COLO668 (cell line): Measurements from ENCODE around the gene LENG9.

Experiments
- DNase-seq: peaks from one replicate; lab custom pipeline; 2025; ENCODE audit not compliant: unreplicated experiment; lab: John Stamatoyannopoulos, UW

The LENG9 gene

GRCh38 chr19:54422136-54422535 is 41.4 kb downstream of the LENG9 start:
- DNase-seq, result no peak

- no peak for DNase-seq
These were observed 42.1 kb downstream of the LENG9 start for GRCh38 chr19:54421521-54421920.

GRCh38 chr19:54421169-54421516 is 42.4 kb downstream of the LENG9 start:
- no peak for DNase-seq

DNA sequence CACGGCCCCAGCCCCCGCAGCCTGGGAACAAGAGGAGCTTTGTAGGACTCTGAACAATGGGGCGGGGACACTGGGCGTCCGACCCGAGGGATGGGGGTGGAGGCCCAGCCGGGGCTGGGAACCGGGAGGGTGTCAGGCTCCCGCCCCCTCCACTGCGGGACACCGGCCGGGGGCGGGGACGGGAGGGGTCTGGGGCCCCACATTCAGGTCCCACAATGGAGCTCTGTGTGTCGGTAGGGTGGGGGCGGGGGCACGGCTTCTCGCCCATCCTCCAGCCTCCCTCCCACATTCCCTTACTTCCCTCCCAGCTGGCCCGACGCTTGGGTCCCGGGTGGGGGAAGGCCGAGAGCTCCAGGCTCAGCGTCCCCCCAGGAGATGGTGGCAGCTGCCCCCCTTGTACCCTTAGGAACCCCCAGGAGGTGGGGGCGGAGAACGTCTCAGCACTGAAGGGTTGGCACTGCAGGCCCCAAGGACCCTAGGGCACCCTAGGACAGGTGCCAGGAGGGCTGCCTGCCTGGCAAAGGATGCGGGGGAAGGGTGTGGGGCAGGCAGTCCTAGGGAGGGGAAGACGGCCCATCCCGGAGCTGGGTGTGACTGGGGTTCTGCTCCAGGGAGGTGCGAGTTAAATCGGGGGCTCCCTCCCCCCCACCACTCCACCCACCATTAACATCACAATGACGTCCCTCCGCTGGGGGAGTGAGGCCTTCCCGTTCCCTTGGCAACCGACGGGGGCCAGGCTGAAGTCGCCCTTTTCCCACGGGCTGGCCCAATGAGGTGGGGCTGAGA is 43.0 kb downstream of the LENG9 start:
- no peak for DNase-seq

DNA sequence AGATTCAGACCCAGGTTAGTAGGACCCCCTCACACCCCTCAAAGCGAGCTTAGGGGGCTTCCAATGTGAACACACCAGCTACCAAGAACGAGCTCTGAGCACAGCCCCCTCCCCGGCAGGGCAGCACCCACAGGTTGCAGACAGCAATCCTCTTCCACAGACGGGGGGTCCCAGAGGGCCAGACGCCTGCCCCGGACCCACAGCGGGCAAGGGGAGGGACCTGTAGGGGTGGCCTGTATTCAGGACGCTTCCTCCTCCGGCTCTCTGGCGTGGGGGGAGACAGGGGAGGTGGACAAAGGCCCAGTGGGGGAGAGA is 43.6 kb downstream of the LENG9 start:
- no peak for DNase-seq

GRCh38 chr19:54418930-54419800 is 44.4 kb downstream of the LENG9 start:
- DNase-seq, result no peak

GRCh38 chr19:54418030-54418929 is 45.3 kb downstream of the LENG9 start:
- DNase-seq, result no peak

DNA sequence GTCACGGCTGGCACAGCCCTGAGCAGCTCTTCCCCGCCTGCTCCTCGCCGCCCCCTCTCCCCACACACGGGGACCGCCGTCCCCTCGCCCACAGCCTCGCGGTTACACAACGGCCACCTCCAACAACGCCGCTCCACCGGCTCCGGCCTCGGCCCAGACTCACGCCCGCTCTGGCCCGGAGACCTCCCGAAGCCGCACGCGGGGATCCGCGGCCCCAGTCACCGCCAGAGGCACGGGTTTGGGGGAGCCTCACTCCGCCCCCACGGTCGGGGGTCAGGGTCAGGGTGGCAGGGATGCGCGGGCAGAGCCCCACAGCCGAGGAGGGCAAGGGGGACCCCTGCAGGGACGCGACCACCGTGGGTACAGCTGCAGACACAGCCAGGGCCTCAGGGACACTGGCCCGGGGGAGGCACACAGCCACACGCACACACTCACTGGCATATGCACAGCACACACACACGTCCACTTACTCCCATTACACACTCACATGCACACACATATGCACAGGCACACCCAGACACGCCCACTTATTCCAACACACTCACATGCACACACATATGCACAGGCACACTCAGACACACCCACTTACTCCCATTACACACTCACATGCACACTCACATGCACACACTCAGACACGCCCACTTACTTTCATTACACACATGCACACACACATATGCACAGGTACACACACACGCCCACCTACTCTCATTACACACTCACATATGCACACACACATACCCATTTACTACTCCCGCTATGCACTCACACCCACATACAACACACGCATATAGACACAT is 46.7 kb downstream of the LENG9 start:
- no peak for DNase-seq

GRCh38 chr19:54415901-54416673 is 47.5 kb downstream of the LENG9 start:
- DNase-seq, result no peak

DNA sequence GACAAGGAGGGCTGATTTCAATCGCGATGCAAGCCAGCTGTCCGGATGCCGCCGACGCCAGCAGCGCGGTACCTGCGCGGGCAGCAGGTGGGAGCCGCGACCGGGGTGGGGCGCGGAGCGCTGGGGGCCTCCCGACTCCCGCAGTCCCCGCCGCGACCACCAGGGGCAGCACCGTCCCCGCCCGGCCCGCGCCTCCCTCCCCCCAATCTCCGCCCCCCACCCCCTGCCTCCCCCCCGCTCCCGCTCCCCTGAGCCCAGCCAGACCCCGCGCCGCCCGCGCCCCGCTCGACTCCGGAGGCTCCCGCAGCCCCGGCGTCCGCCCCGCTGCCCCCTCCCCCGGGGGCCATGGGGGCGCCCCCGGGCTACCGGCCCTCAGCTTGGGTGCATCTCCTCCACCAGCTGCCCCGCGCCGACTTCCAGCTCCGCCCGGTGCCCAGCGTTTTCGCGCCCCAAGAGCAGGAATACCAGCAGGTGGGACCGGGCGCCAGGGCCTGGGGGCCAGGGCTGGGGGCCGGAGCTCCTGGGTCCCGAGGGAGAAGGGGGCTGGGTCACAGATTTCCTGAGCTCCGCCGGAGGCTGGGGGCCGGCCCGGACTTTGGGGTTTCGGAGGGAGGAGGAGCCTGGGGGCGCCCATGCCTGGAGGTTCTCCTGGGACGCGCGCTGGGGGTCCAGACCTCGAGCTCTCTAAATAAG is 48.2 kb downstream of the LENG9 start, which contains the start of gene TTYH1:
TTYH1 (plus strand) TSS at position 257 of the 693 bp plus-strand sequence; CDS start at position 346, 89 bp downstream.
- no peak for DNase-seq

GRCh38 chr19:54414156-54414555 is 49.4 kb downstream of the LENG9 start:
- no peak for DNase-seq

DNA sequence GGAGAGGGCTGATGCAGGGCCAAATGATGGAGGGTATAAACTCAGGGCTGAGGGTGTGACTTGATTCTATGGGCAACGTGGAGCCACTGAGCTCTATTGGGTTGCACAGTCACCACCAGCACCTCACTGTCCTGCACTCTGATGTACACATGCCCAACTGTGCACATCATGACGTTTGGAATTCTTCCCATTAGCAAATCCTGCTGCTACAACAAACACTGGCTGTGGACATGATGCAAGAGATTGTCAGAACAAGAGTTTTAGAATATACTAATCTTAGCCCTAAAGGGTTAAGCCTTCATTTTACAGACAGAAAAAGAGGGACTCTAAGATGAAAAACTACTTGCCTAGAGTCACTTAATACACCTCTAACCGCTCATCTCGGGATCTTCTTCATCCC is 50.7 kb downstream of the LENG9 start:
- DNase-seq, result no peak
